Ishikawa (cell line): ENCODE results near the gene TASP1.

Experiments
- CEBPB ChIP-seq: IDR thresholded peaks from 2 replicates; pipeline ENCODE4 v1.6.1; 2012
- CREB1 ChIP-seq: IDR thresholded peaks from 2 replicates; pipeline ENCODE4 v1.6.1; 2012; ENCODE audit warnings: low read depth
- EGR1 ChIP-seq: IDR thresholded peaks from 2 replicates; pipeline ENCODE4 v1.6.1; 2012
- EP300 ChIP-seq: IDR thresholded peaks from 2 replicates; pipeline ENCODE4 v1.6.1; 2012; ENCODE audit warnings: borderline replicate concordance
- FOXM1 ChIP-seq: IDR thresholded peaks from 2 replicates; pipeline ENCODE4 v1.6.1; 2012; ENCODE audit warnings: low read depth, borderline replicate concordance
- MAX ChIP-seq: IDR thresholded peaks from 2 replicates; pipeline ENCODE4 v1.6.1; 2012
- NFIC ChIP-seq: IDR thresholded peaks from 2 replicates; pipeline ENCODE4 v1.6.1; 2012
- RAD21 ChIP-seq: IDR thresholded peaks from 2 replicates; pipeline ENCODE4 v1.6.1; 2012; ENCODE audit warnings: low read depth
- REST ChIP-seq: IDR thresholded peaks from 2 replicates; pipeline ENCODE4 v1.6.1; 2012; ENCODE audit warnings: low read depth, mild to moderate bottlenecking
- TAF1 ChIP-seq: IDR thresholded peaks from 2 replicates; pipeline ENCODE4 v1.6.1; 2012; ENCODE audit warnings: low read depth, mild to moderate bottlenecking
- TCF12 ChIP-seq: IDR thresholded peaks from 2 replicates; pipeline ENCODE4 v1.6.1; 2012; ENCODE audit warnings: low read depth
- TEAD4 ChIP-seq: IDR thresholded peaks from 2 replicates; pipeline ENCODE4 v1.6.1; 2012
- USF1 ChIP-seq: IDR thresholded peaks from 2 replicates; pipeline ENCODE4 v1.6.1; 2012
- YY1 ChIP-seq: IDR thresholded peaks from 2 replicates; pipeline ENCODE4 v1.6.1; 2012; ENCODE audit warnings: low read depth
- ZBTB7A ChIP-seq: IDR thresholded peaks from 2 replicates; pipeline ENCODE4 v1.6.1; 2012; ENCODE audit warnings: low read depth

The TASP1 gene

GRCh38 chr20:13515291-13515690 lies 123.4 kb downstream of the TASP1 start:
- TF ChIP-seq CREB1, result no peak
- no peak for TF ChIP-seq CEBPB
- no peak for TF ChIP-seq USF1
- no peak for TF ChIP-seq YY1
- no peak for TF ChIP-seq EGR1
- TF ChIP-seq TAF1, result no peak
- TF ChIP-seq MAX, result no peak
- TF ChIP-seq TEAD4, result no peak
- TF ChIP-seq NFIC, result no peak
- no peak for TF ChIP-seq ZBTB7A
- no peak for TF ChIP-seq EP300
- no peak for TF ChIP-seq TCF12
- no peak for TF ChIP-seq FOXM1
- no peak for TF ChIP-seq REST
- no peak for TF ChIP-seq RAD21

GRCh38 chr20:13510837-13511488 lies 127.8 kb downstream of the TASP1 start:
- TF ChIP-seq TAF1 (no peak), USF1 (no peak), NFIC (no peak), REST (no peak), ZBTB7A (no peak), YY1 (no peak), EGR1 (no peak), RAD21 (no peak), CEBPB (no peak), EP300 (no peak), MAX (no peak), CREB1 (no peak), TEAD4 (no peak), TCF12 (no peak), FOXM1 (no peak)

GRCh38 chr20:13507646-13508045 lies 131.1 kb downstream of the TASP1 start:
- TF ChIP-seq TAF1, result no peak
- TF ChIP-seq NFIC, result no peak
- TF ChIP-seq FOXM1, result no peak
- TF ChIP-seq CEBPB, result no peak
- no peak for TF ChIP-seq ZBTB7A
- no peak for TF ChIP-seq MAX
- no peak for TF ChIP-seq EGR1
- TF ChIP-seq CREB1, result no peak
- TF ChIP-seq RAD21, result no peak
- TF ChIP-seq YY1, result no peak
- no peak for TF ChIP-seq REST
- TF ChIP-seq TCF12, result no peak

GRCh38 chr20:13501500-13501899 lies 137.2 kb downstream of the TASP1 start:
- TF ChIP-seq EP300 (no peak), NFIC (no peak), USF1 (no peak), MAX (no peak), YY1 (no peak), REST (no peak), RAD21 (no peak), TEAD4 (no peak), EGR1 (no peak), CREB1 (no peak), CEBPB (no peak), TCF12 (no peak)
